Transverse colon (tissue), 4 donors: Measurements from ENCODE around the gene KCTD14.

Experiments used
- CTCF ChIP-seq, 5 experiments: fragments of 200-600 bp in 3 of 5; fragments of 450-650 bp in 2 of 5; sonication (generic) in 3 of 5; IDR thresholded peaks; 1 replicate in 2 of 5; 2 replicates in 3 of 5; pipeline ENCODE4 v1.5.1; 2016 to 2017; ENCODE audit warnings: antibody characterized with exemption in 5 of 5, inconsistent platforms in 3 of 5, mild to moderate bottlenecking in 2 of 5, moderate library complexity in 1 of 5
- EP300 ChIP-seq: sonication (generic); formaldehyde crosslinking; IDR thresholded peaks from one replicate; pipeline ENCODE4 v1.6.1; 2017; ENCODE audit warnings: antibody characterized with exemption, low read depth
- POLR2A ChIP-seq: fragments of 450-650 bp; IDR thresholded peaks from one replicate; pipeline ENCODE4 v1.6.1; 2016; ENCODE audit warnings: antibody characterized with exemption, mild to moderate bottlenecking, moderate library complexity
- POLR2AphosphoS5 ChIP-seq, 3 donors: sonication (generic); formaldehyde crosslinking; IDR thresholded peaks; one replicate each; pipeline ENCODE4 v1.6.1; 2016; ENCODE audit warnings: antibody characterized with exemption in 3 of 3

DNA sequence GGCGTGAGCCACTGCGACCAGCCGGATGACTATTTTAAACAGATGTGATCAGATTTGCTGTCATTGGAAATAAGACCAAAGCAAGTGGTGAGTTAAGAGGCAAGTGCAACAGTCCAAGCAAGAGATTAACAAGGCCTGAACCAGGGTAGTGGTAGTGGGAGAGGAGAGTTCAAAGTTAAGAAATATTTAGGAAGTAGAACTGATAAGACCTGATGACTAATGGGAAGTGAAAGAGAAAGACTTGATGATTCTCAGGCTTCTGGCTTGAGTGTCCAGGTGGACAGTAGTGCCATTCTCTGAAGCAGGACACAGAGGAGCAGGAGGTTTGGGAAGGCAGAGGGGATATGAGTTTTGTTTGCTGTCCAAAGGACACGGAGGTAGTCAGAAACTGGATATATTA lies 49.4 kb upstream of the KCTD14 start:
- no peak for TF ChIP-seq POLR2A
- no peak for TF ChIP-seq CTCF (IDR thresholded peaks at IDR 0.05)
- TF ChIP-seq POLR2AphosphoS5 (IDR thresholded peaks at IDR 0.05) = no peak
- TF ChIP-seq EP300 = no peak
